ENCODE measurements around the gene TMEM131.
A peak's percentile ranks its signal among the peaks of the same experiment; 100 is the strongest.

Gene TMEM131

GRCh38 chr2:98016908-98017670 lies 21.3 kb upstream of the TMEM131 start:
- peak; percentile 11 for DNase-seq

GRCh38 chr2:98015671-98016070 lies 19.9 kb upstream of the TMEM131 start:
- no peak for DNase-seq

GRCh38 chr2:98014379-98014778 lies 18.6 kb upstream of the TMEM131 start:
- no peak for DNase-seq

GRCh38 chr2:98013407-98014042 lies 17.8 kb upstream of the TMEM131 start:
- DNase-seq: no peak

- DNase-seq: no peak
These were observed 16.8 kb upstream of the TMEM131 start for GRCh38 chr2:98012561-98012991.

GRCh38 chr2:98009887-98010760 lies 14.4 kb upstream of the TMEM131 start:
- no peak for DNase-seq

GRCh38 chr2:98008415-98008814 lies 12.7 kb upstream of the TMEM131 start:
- DNase-seq: no peak

GRCh38 chr2:98006378-98006777 lies 10.6 kb upstream of the TMEM131 start:
- no peak for DNase-seq

- no peak for DNase-seq
These were observed 8.9 kb upstream of the TMEM131 start for GRCh38 chr2:98004613-98005012.

GRCh38 chr2:98004047-98004446 lies 8.3 kb upstream of the TMEM131 start:
- DNase-seq: no peak

GRCh38 chr2:97999536-97999935 lies 3.8 kb upstream of the TMEM131 start:
- no peak for DNase-seq

- DNase-seq: no peak
These were observed 2.8 kb upstream of the TMEM131 start for GRCh38 chr2:97998431-97999005.

GRCh38 chr2:97997784-97998392 lies 2.1 kb upstream of the TMEM131 start:
- no peak for DNase-seq

- no peak for DNase-seq
These were observed 931 bp upstream of the TMEM131 start for GRCh38 chr2:97996679-97997078.

GRCh38 chr2:97995026-97995733 lies 568 bp downstream of the TMEM131 start:
- DNase-seq: peak; percentile 19

GRCh38 chr2:97994476-97994875 lies 1.3 kb downstream of the TMEM131 start:
- DNase-seq: no peak

- DNase-seq: no peak
These were observed 1.8 kb downstream of the TMEM131 start for GRCh38 chr2:97993926-97994325.

GRCh38 chr2:97992836-97993825 lies 2.6 kb downstream of the TMEM131 start:
- no peak for DNase-seq

- DNase-seq: no peak
These were observed 4.5 kb downstream of the TMEM131 start for GRCh38 chr2:97991081-97991856.

GRCh38 chr2:97988722-97989121 lies 7.0 kb downstream of the TMEM131 start:
- no peak for DNase-seq

All from NCI-H2227 treated with DMSO at 0.1 percent for 48 hours (cell line).